Measurements from ENCODE around the gene CRIP1. TPM values are rescaled to one million over a fixed set of nuclear protein-coding genes. Genes with fewer than 3 reads are reported as not detected.

CRIP1 gene
- total RNA-seq, 1 experiment from 2014 or later = 48.7 TPM

DNA sequence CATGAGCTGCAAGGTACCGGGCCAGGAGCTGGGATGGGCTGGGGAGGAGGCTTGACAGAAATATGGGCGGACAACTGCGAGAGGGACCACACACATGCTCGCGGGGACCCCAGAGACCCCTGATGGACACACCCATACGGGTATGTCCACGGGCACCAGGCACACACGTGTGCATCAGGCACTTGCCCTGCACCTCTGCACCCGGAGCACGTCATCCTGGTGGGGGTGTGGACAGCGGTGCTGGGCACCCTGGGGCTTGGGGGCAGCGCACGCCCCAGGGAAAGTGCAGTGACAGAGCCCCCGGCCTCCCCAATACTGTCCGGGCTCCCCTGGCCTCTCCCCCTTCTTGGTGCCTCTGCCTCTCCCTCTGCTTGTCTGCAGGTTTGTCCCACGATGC lies 1.7 kb upstream of the CRIP1 start:
- H3K9ac ChIP-seq (ENCODE audit: low read length) = no peak overlapping the region
- H3K9me2 ChIP-seq (replicated peaks; ENCODE audit: low read length) = no peaks in the 10 kb centered on the region
- H2AFZ ChIP-seq (ENCODE audit: low read length) = no peak overlapping the region
- TF ChIP-seq EZH2 (IDR thresholded peaks at IDR 0.05; ENCODE audit: low read length, unreplicated experiment) = no peak
- no peaks in the 10 kb centered on the region for H3K9me3 ChIP-seq (ENCODE audit: low read length)
- H3F3A ChIP-seq (ENCODE audit: low read length, unreplicated experiment) = no peaks in the 10 kb centered on the region
- intact Hi-C loops (cut with micrococcal nuclease) = no loop called here
- H3K4me2 ChIP-seq (ENCODE audit: low read length) = no peak overlapping the region
- H3K4me3 ChIP-seq (ENCODE audit: low read length) = no peak overlapping the region
- H3K79me2 ChIP-seq (ENCODE audit: low read length) = no peaks in the 10 kb centered on the region
- CTCF ChIA-PET = no interaction called here
- POLR2A ChIA-PET (ENCODE audit: unreplicated experiment) = no interaction called here
- H3K36me3 ChIP-seq (ENCODE audit: low read depth, low read length) = no peaks in the 10 kb centered on the region
- DNase-seq (no peak), ATAC-seq (no peak)
- H3K27me3 ChIP-seq (ENCODE audit: low read length) = no peaks in the 10 kb centered on the region
- H3K27ac ChIP-seq (ENCODE audit: low read length) = no peak overlapping the region
- H4K20me1 ChIP-seq (ENCODE audit: low read length) = no peaks in the 10 kb centered on the region
- no TSS peak for BruUV-seq (replicated peaks)
- H3K4me1 ChIP-seq (ENCODE audit: insufficient read depth, low read length) = peaks cover 49% of the 10 kb centered on the region

DNA sequence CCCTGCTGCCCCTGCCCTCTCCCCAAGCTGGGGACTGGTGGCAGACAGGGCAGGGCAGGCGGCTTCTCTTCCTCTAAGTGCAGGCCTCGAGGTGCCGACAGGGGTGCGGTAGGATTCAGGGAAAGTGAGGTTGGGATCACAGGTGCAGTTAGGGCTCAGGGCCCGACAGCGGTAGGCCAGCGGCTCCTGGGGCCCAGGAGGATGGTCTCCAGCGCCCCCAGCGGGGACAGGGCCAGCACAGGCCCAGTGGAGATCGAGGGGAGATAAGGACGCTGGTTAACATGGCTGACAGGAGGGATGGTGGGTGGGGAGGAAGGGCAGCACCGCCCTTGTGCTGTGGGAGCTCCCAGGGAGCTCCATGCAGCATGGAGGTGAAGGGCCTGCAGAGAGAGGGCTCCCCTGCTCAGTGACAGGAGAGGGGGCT lies 935 bp upstream of the CRIP1 start:
- DNase-seq (peak; percentile 25), ATAC-seq (no peak)
- BruUV-seq (replicated peaks) = no TSS peak
- no peak overlapping the region for H3K9ac ChIP-seq (ENCODE audit: low read length)
- H3F3A ChIP-seq (ENCODE audit: low read length, unreplicated experiment) = no peaks in the 10 kb centered on the region
- H3K36me3 ChIP-seq (ENCODE audit: low read depth, low read length) = no peaks in the 10 kb centered on the region
- H3K4me1 ChIP-seq (ENCODE audit: insufficient read depth, low read length) = peaks cover 45% of the 10 kb centered on the region
- H3K4me3 ChIP-seq (ENCODE audit: low read length) = no peak overlapping the region
- no peaks in the 10 kb centered on the region for H3K9me2 ChIP-seq (replicated peaks; ENCODE audit: low read length)
- no peak overlapping the region for H3K4me2 ChIP-seq (ENCODE audit: low read length)
- no peak overlapping the region for H2AFZ ChIP-seq (ENCODE audit: low read length)
- intact Hi-C loops (cut with micrococcal nuclease) = no loop called here
- no peaks in the 10 kb centered on the region for H3K79me2 ChIP-seq (ENCODE audit: low read length)
- no peaks in the 10 kb centered on the region for H3K27me3 ChIP-seq (ENCODE audit: low read length)
- ChIA-PET CTCF (no interaction called here), POLR2A (ENCODE audit: unreplicated experiment) (no interaction called here)
- H4K20me1 ChIP-seq (ENCODE audit: low read length) = no peaks in the 10 kb centered on the region
- TF ChIP-seq EZH2phosphoT487 (IDR thresholded peaks at IDR 0.05; ENCODE audit: borderline replicate concordance, low read length) (no peak), CTCF (conservative IDR thresholded peaks at IDR 0.05; ENCODE audit: low read depth, low read length) (peak; percentile 45), EZH2 (IDR thresholded peaks at IDR 0.05; ENCODE audit: low read length, unreplicated experiment) (no peak)
- H3K9me3 ChIP-seq (ENCODE audit: low read length) = no peaks in the 10 kb centered on the region
- no peak overlapping the region for H3K27ac ChIP-seq (ENCODE audit: low read length)

DNA sequence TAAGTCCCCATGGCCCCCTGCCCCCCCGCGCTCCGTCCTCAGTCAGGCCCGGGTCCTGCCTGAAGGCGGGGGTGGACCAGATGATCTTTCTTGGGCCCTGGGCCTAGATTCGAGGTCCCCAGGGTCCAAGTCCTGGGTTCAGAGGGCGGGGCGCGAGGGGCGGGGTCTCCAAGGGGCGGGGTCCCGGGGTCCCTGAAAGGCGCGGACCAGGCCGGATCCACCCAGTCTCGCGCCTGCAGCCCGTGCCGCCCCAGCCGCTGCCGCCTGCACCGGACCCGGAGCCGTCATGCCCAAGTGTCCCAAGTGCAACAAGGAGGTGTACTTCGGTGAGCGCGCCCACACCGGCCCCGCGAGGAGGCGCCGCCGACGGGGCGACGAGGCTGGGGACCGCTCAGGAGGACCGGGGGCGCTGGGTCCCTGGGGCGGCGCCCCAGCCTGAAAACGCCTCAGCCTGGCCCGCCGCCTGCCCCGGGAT lies 325 bp downstream of the CRIP1 start:
- DNase-seq = no peak
- POLR2A ChIA-PET (ENCODE audit: unreplicated experiment) = no interaction called here
- Histone ChIP-seq H3K9ac (ENCODE audit: low read length) (peak overlapping the region; percentile 65), H4K20me1 (ENCODE audit: low read length) (peaks cover 3% of the 10 kb centered on the region), H3K79me2 (ENCODE audit: low read length) (peaks cover 4% of the 10 kb centered on the region), H3K9me3 (ENCODE audit: low read length) (no peaks in the 10 kb centered on the region), H3K27me3 (ENCODE audit: low read length) (no peaks in the 10 kb centered on the region), H3K4me1 (ENCODE audit: insufficient read depth, low read length) (peaks cover 40% of the 10 kb centered on the region), H3K9me2 (replicated peaks; ENCODE audit: low read length) (no peaks in the 10 kb centered on the region), H3K4me3 (ENCODE audit: low read length) (peak overlapping the region; percentile 66), H3F3A (ENCODE audit: low read length, unreplicated experiment) (no peaks in the 10 kb centered on the region), H3K27ac (ENCODE audit: low read length) (no peak overlapping the region), H2AFZ (ENCODE audit: low read length) (peak overlapping the region; percentile 50; the same call in 1 of the 2 replicates), H3K4me2 (ENCODE audit: low read length) (peak overlapping the region; percentile 83), H3K36me3 (ENCODE audit: low read depth, low read length) (no peaks in the 10 kb centered on the region)
- ATAC-seq = no peak
- BruUV-seq (replicated peaks) = no TSS peak
- TF ChIP-seq EZH2 (IDR thresholded peaks at IDR 0.05; ENCODE audit: low read length, unreplicated experiment) (no peak), CTCF (conservative IDR thresholded peaks at IDR 0.05; ENCODE audit: low read depth, low read length) (no peak), EZH2phosphoT487 (IDR thresholded peaks at IDR 0.05; ENCODE audit: borderline replicate concordance, low read length) (no peak)
- intact Hi-C loops (cut with micrococcal nuclease) = no loop called here
- CTCF ChIA-PET = no interaction called here
